ENCODE results near the gene ZBED6. TPM values are rescaled to one million over a fixed set of nuclear protein-coding genes. Genes with fewer than 3 reads are reported as not detected.
A peak's percentile ranks its signal among the peaks of the same experiment; 100 is the strongest.

Gene ZBED6
- total and polyA plus RNA-seq, 2 experiments from 2014 or later, result 1.7 to 28.7 TPM

DNA sequence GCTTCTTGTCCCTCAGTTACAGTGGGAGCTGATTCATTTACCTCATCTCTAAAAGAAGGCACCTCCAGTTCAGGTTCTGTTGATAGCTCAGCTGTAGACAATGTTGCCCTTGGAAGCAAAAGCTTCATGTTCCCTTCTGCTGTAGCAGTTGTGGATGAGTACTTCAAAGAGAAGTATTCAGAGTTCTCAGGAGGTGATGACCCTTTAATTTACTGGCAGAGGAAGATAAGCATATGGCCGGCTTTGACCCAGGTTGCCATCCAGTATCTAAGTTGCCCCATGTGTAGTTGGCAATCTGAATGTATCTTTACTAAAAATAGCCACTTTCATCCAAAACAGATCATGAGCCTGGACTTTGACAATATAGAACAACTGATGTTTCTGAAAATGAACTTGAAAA is 4.5 kb downstream of the ZBED6 start:
- in situ Hi-C loops (cut with MboI), result no loop called here
- Histone ChIP-seq H3K79me2 (ENCODE audit: insufficient read depth) (peaks cover 91% of the 10 kb centered on the region), H2AFZ (no peak overlapping the region), H3K36me3 (ENCODE audit: low read depth) (peaks cover 39% of the 10 kb centered on the region), H3K27me3 (replicated peaks; ENCODE audit: insufficient read depth) (no peaks in the 10 kb centered on the region), H3K4me3 (peak overlapping the region; percentile 6; the same call in 1 of the 2 replicates), H4K20me1 (ENCODE audit: insufficient read depth) (peaks cover 31% of the 10 kb centered on the region), H3F3A (ENCODE audit: insufficient read depth) (peaks cover 27% of the 10 kb centered on the region), H3K4me2 (ENCODE audit: unreplicated experiment) (peak overlapping the region; percentile 37), H3K9me3 (ENCODE audit: low read depth) (no peaks in the 10 kb centered on the region), H3K9ac (no peak overlapping the region), H3K9me2 (ENCODE audit: insufficient read depth) (no peaks in the 10 kb centered on the region), H3K27ac (peak overlapping the region; percentile 8; the same call in 1 of the 2 replicates), H3K4me1 (ENCODE audit: insufficient read depth) (peaks cover 53% of the 10 kb centered on the region)
- 33 to 64% methylated on average over 1 of the region's 1 CpG for WGBS, 2 experiments (ENCODE audit: low coverage in 1 of 2, low lambda C conversion rate in 2 of 2, missing lambda C conversion rate in 2 of 2)
- no peak for DNase-seq
- TF ChIP-seq EZH2 (IDR thresholded peaks at IDR 0.05; ENCODE audit: insufficient read depth, poor library complexity, severe bottlenecking), result no peak
- no peak for TF ChIP-seq EZH2phosphoT487 (IDR thresholded peaks at IDR 0.05; ENCODE audit: insufficient read depth, low read depth)

DNA sequence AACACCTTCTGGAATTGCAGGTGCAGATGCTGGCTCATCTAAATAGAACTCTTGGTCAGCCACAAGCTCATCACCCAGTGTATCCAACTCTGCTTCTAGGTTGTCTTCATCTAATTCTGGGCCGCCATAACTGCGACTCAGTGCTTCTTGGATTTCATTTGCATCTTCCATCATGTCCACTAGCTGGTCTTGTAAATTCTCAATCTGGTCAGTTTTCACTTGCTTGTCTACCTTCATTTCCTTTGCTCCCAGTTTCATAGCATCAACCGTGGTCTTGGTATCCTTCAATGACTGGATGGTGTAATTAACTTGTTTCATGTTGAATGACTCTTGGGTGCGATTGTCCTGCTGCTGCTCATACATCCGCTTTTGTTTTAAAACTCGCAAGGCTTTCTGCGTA is 10.3 kb downstream of the ZBED6 start:
- Histone ChIP-seq H3K36me3 (ENCODE audit: low read depth) (peaks cover 31% of the 10 kb centered on the region), H3K79me2 (ENCODE audit: insufficient read depth) (peaks cover 99% of the 10 kb centered on the region), H3K27me3 (replicated peaks; ENCODE audit: insufficient read depth) (no peaks in the 10 kb centered on the region), H3K9ac (no peak overlapping the region), H3K9me2 (ENCODE audit: insufficient read depth) (no peaks in the 10 kb centered on the region), H3K9me3 (ENCODE audit: low read depth) (no peaks in the 10 kb centered on the region), H3F3A (ENCODE audit: insufficient read depth) (peaks cover 43% of the 10 kb centered on the region), H4K20me1 (ENCODE audit: insufficient read depth) (peaks cover 28% of the 10 kb centered on the region), H2AFZ (no peak overlapping the region), H3K4me1 (ENCODE audit: insufficient read depth) (peaks cover 31% of the 10 kb centered on the region), H3K4me3 (no peak overlapping the region), H3K27ac (no peak overlapping the region), H3K4me2 (ENCODE audit: unreplicated experiment) (no peak overlapping the region)
- TF ChIP-seq EZH2 (IDR thresholded peaks at IDR 0.05; ENCODE audit: insufficient read depth, poor library complexity, severe bottlenecking) (no peak), EZH2phosphoT487 (IDR thresholded peaks at IDR 0.05; ENCODE audit: insufficient read depth, low read depth) (no peak)
- DNase-seq, result no peak
- 92 to 94% methylated on average over 7 of the region's 7 CpGs for WGBS, 2 experiments (ENCODE audit: low coverage in 1 of 2, low lambda C conversion rate in 2 of 2, missing lambda C conversion rate in 2 of 2)
- in situ Hi-C loops (cut with MboI), result no loop called here

DNA sequence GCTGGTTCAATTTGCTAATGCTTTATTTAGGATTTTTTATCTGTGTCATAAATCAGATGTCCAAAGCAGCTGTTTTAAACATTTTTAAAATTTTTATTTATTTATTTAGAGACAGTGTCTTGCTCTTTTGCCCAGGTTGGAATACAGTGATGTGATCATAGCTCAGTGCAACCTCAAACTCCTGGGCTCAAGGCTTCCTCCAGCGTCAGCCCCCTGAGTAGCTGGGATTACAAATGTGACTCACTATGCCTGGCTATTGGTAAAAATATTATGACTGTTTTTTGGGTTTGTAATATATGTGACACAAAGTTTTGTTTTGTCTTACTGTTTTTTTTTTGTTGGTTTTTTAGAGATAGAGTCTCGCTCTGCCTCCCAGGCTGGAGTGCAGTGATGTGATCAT is 11.8 kb downstream of the ZBED6 start:
- Histone ChIP-seq H3K27me3 (replicated peaks; ENCODE audit: insufficient read depth) (no peaks in the 10 kb centered on the region), H3K27ac (peak overlapping the region; percentile 79), H3K4me1 (ENCODE audit: insufficient read depth) (peaks cover 18% of the 10 kb centered on the region), H3K79me2 (ENCODE audit: insufficient read depth) (peaks cover 99% of the 10 kb centered on the region), H3K4me3 (no peak overlapping the region), H2AFZ (no peak overlapping the region), H3K36me3 (ENCODE audit: low read depth) (peaks cover 34% of the 10 kb centered on the region), H3F3A (ENCODE audit: insufficient read depth) (peaks cover 43% of the 10 kb centered on the region), H3K4me2 (ENCODE audit: unreplicated experiment) (no peak overlapping the region), H3K9me2 (ENCODE audit: insufficient read depth) (no peaks in the 10 kb centered on the region), H4K20me1 (ENCODE audit: insufficient read depth) (peaks cover 31% of the 10 kb centered on the region; the same call in 1 of the 2 replicates), H3K9me3 (ENCODE audit: low read depth) (no peaks in the 10 kb centered on the region), H3K9ac (peak overlapping the region; percentile 35)
- in situ Hi-C loops (cut with MboI), result no loop called here
- TF ChIP-seq EZH2phosphoT487 (IDR thresholded peaks at IDR 0.05; ENCODE audit: insufficient read depth, low read depth) (no peak), EZH2 (IDR thresholded peaks at IDR 0.05; ENCODE audit: insufficient read depth, poor library complexity, severe bottlenecking) (no peak)
- peak; percentile 90 for DNase-seq
- WGBS, 2 experiments (ENCODE audit: low coverage in 1 of 2, low lambda C conversion rate in 2 of 2, missing lambda C conversion rate in 2 of 2), result 17 to 18% methylated on average over 2 of the region's 2 CpGs

DNA sequence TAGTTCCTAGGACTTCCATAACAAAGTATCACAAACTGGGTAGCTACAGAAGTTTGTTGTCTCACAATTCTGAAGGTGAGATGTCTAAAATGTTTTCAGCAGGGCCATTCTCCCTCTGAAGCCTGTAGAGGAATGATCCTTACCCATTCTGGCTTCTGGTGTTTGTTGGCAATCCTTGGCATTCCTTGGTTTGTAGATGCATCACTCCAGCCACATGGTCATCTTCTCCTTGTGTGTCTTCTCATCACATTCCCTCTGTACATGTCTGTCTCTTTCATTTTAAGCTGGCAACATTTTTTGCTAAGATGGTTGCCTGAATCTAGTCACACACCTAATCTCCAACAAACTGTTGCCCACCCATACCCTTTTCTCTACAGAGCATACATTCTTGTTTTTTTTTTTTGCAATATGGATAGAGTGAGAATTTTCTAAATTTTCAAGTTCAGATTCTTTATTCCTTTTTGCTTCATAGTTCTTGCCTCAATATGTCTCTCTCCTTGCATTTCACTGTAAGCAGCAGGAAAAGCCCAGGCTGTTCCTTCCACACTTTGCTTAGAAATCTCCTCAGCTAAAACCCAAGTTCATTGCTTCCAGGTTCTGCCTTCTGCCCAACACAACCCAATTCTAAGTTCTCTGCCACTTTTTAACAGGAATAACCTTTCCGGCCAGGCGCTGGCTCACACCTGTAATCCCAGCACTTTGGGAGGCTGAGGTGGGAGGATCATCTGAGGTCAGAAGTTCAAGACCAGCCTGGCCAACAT is 18.3 kb downstream of the ZBED6 start:
- Histone ChIP-seq H2AFZ (no peak overlapping the region), H3K9ac (no peak overlapping the region), H3K27ac (no peak overlapping the region), H3K79me2 (ENCODE audit: insufficient read depth) (peaks cover 100% of the 10 kb centered on the region), H3K4me2 (ENCODE audit: unreplicated experiment) (no peak overlapping the region), H4K20me1 (ENCODE audit: insufficient read depth) (peaks cover 17% of the 10 kb centered on the region), H3K36me3 (ENCODE audit: low read depth) (peaks cover 64% of the 10 kb centered on the region), H3K9me3 (ENCODE audit: low read depth) (no peaks in the 10 kb centered on the region), H3K4me3 (no peak overlapping the region), H3K9me2 (ENCODE audit: insufficient read depth) (no peaks in the 10 kb centered on the region), H3K4me1 (ENCODE audit: insufficient read depth) (0 out of 2 replicates have a peak, but pooled peaks cover under 1% of the 10 kb centered on the region), H3F3A (ENCODE audit: insufficient read depth) (peaks cover 8% of the 10 kb centered on the region; the same call in 1 of the 2 replicates), H3K27me3 (replicated peaks; ENCODE audit: insufficient read depth) (no peaks in the 10 kb centered on the region)
- TF ChIP-seq EZH2 (IDR thresholded peaks at IDR 0.05; ENCODE audit: insufficient read depth, poor library complexity, severe bottlenecking) (no peak), EZH2phosphoT487 (IDR thresholded peaks at IDR 0.05; ENCODE audit: insufficient read depth, low read depth) (no peak)
- in situ Hi-C loops (cut with MboI), result no loop called here
- DNase-seq, result peak; percentile 54
- 98 to 100% methylated on average over 2 of the region's 2 CpGs for WGBS, 2 experiments (ENCODE audit: low coverage in 1 of 2, low lambda C conversion rate in 2 of 2, missing lambda C conversion rate in 2 of 2)
